ENCODE measurements around the gene RIC1.
"Not testable (repeated sequence)": the region's sequence is repeated elsewhere in the genome, so short reads cannot be mapped to it uniquely, and the experiment has no call there.

Gene RIC1

GRCh38 chr9:5667391-5667790 is 38.5 kb downstream of the RIC1 start:
- no peak for DNase-seq (ENCODE audit: low read depth)

- DNase-seq (ENCODE audit: low read depth) = no peak
Measured at GRCh38 chr9:5670079-5670478, 41.2 kb downstream of the RIC1 start.

- no peak for DNase-seq (ENCODE audit: low read depth)
Measured at GRCh38 chr9:5671711-5672353, 42.9 kb downstream of the RIC1 start.

- DNase-seq (ENCODE audit: low read depth) = not testable (repeated sequence)
Measured at GRCh38 chr9:5675046-5675445, 46.1 kb downstream of the RIC1 start.

GRCh38 chr9:5683591-5683990 is 54.7 kb downstream of the RIC1 start:
- DNase-seq (ENCODE audit: low read depth) = not testable (repeated sequence)

GRCh38 chr9:5684101-5684500 is 55.2 kb downstream of the RIC1 start:
- DNase-seq (ENCODE audit: low read depth) = no peak

GRCh38 chr9:5688109-5688508 is 59.2 kb downstream of the RIC1 start:
- no peak for DNase-seq (ENCODE audit: low read depth)

- no peak for DNase-seq (ENCODE audit: low read depth)
Measured at GRCh38 chr9:5690278-5690677, 61.4 kb downstream of the RIC1 start.

- no peak for DNase-seq (ENCODE audit: low read depth)
Measured at GRCh38 chr9:5695860-5696259, 67.0 kb downstream of the RIC1 start.

GRCh38 chr9:5696884-5697283 is 68.0 kb downstream of the RIC1 start:
- no peak for DNase-seq (ENCODE audit: low read depth)

GRCh38 chr9:5698004-5698403 is 69.1 kb downstream of the RIC1 start:
- no peak for DNase-seq (ENCODE audit: low read depth)

GRCh38 chr9:5698810-5699556 is 70.1 kb downstream of the RIC1 start:
- no peak for DNase-seq (ENCODE audit: low read depth)

GRCh38 chr9:5708414-5708813 is 79.5 kb downstream of the RIC1 start:
- DNase-seq (ENCODE audit: low read depth) = no peak

- DNase-seq (ENCODE audit: low read depth) = no peak
Measured at GRCh38 chr9:5712651-5713390, 83.9 kb downstream of the RIC1 start.

- DNase-seq (ENCODE audit: low read depth) = no peak
Measured at GRCh38 chr9:5714501-5715401, 85.8 kb downstream of the RIC1 start.

GRCh38 chr9:5715548-5716127 is 86.7 kb downstream of the RIC1 start:
- DNase-seq (ENCODE audit: low read depth) = no peak

GRCh38 chr9:5717434-5717833 is 88.5 kb downstream of the RIC1 start:
- not testable (repeated sequence) for DNase-seq (ENCODE audit: low read depth)

- DNase-seq (ENCODE audit: low read depth) = no peak
Measured at GRCh38 chr9:5718296-5719032, 89.6 kb downstream of the RIC1 start.

- DNase-seq (ENCODE audit: low read depth) = no peak
Measured at GRCh38 chr9:5719100-5719926, 90.4 kb downstream of the RIC1 start.

GRCh38 chr9:5720151-5720550 is 91.2 kb downstream of the RIC1 start:
- no peak for DNase-seq (ENCODE audit: low read depth)

All from activated T-cell treated with anti-CD3 and anti-CD28 coated beads for 48 hours (primary cell).